IMR-90 (cell line): ENCODE results near the gene SLC6A3. TPM values are rescaled to one million over a fixed set of nuclear protein-coding genes. Genes with fewer than 3 reads are reported as not detected.

Source experiments
- ATAC-seq: fragments of 200-7000 bp; cut with Tn5 transposase; 2 replicates; pipeline ENCODE4 v1.9.1; 2020; ENCODE audit warnings: low read depth, mild to moderate bottlenecking, moderate library complexity
- BruUV-seq: library from RNA; stranded (reverse); fragments of 400-500 nt; replicated peaks from 2 replicates; lab custom pipeline; 2021; lab: Mats Ljungman, UMichigan
- CTCF ChIA-PET: fragments of 300-600 bp; formaldehyde crosslinking; extraction: SDS; loops from one replicate; lab custom pipeline; 2021; ENCODE audit warnings: antibody characterized with exemption; lab: Yijun Ruan, JAX
- POLR2A ChIA-PET: fragments of 300-600 bp; sonication (Branson Sonifier 250); formaldehyde crosslinking; loops from one replicate; lab custom pipeline; 2022; ENCODE audit warnings: antibody characterized with exemption; ENCODE audit not compliant: unreplicated experiment; lab: Charles Lee
- DNase-seq: peaks from one replicate; pipeline ENCODE4 v3.0.0; 2013
- H2AFZ ChIP-seq: replicated peaks from 2 replicates; pipeline ENCODE3; 2013; ENCODE audit warnings: low read length, mild to moderate bottlenecking; ENCODE audit not compliant: poor library complexity
- H2AK5ac ChIP-seq: 2 replicates; pipeline ENCODE4 v1.6.1; 2013; ENCODE audit warnings: low read depth, low read length, inconsistent platforms
- H2AK9ac ChIP-seq: replicated peaks from 2 replicates; pipeline ENCODE3; 2013; ENCODE audit warnings: mild to moderate bottlenecking, low read depth, low read length, moderate library complexity; ENCODE audit not compliant: poor library complexity
- H2BK120ac ChIP-seq: 2 replicates; pipeline ENCODE4 v1.6.1; 2013; ENCODE audit warnings: low read depth, low read length, inconsistent platforms
- H2BK15ac ChIP-seq: 3 replicates; pipeline ENCODE4 v1.6.1; 2013; ENCODE audit warnings: low read depth, low read length, inconsistent platforms
- H2BK20ac ChIP-seq: 2 replicates; pipeline ENCODE4 v1.6.1; 2013; ENCODE audit warnings: low read depth, mild to moderate bottlenecking, inconsistent platforms, low read length, moderate library complexity
- H2BK5ac ChIP-seq: 2 replicates; pipeline ENCODE4 v1.6.1; 2013; ENCODE audit warnings: mild to moderate bottlenecking, low read depth, low read length, inconsistent platforms; ENCODE audit not compliant: poor library complexity, severe bottlenecking
- H3K14ac ChIP-seq: replicated peaks from 2 replicates; pipeline ENCODE4 v1.6.1; 2013; ENCODE audit warnings: low read depth, low read length, inconsistent platforms
- H3K18ac ChIP-seq: 2 replicates; pipeline ENCODE4 v1.6.1; 2013; ENCODE audit warnings: low read depth, low read length, control low read depth
- H3K23ac ChIP-seq: 2 replicates; pipeline ENCODE4 v1.6.1; 2013; ENCODE audit warnings: low read depth, low read length, inconsistent platforms
- H3K27ac ChIP-seq: 2 replicates; pipeline ENCODE4 v1.5.1; 2013; ENCODE audit warnings: mild to moderate bottlenecking, control low read depth, low read length; ENCODE audit not compliant: insufficient read depth
- H3K27me3 ChIP-seq: 2 replicates; pipeline ENCODE4 v1.6.1; 2013; ENCODE audit warnings: low read length; ENCODE audit not compliant: control insufficient read depth, insufficient read depth
- H3K36me3 ChIP-seq: 2 replicates; pipeline ENCODE4 v1.6.1; 2013; ENCODE audit warnings: low read length, mixed read lengths; ENCODE audit not compliant: control insufficient read depth, insufficient read depth
- H3K4ac ChIP-seq: 2 replicates; pipeline ENCODE4 v1.6.1; 2013; ENCODE audit warnings: low read depth, low read length, inconsistent platforms
- H3K4me1 ChIP-seq: 2 replicates; pipeline ENCODE4 v1.6.1; 2013; ENCODE audit warnings: low read length, mixed read lengths; ENCODE audit not compliant: control insufficient read depth, insufficient read depth
- H3K4me2 ChIP-seq: 2 replicates; pipeline ENCODE4 v1.6.1; 2013; ENCODE audit warnings: low read depth, mild to moderate bottlenecking, control low read depth, low read length, moderate library complexity
- H3K4me3 ChIP-seq: 2 replicates; pipeline ENCODE4 v1.5.1; 2013; ENCODE audit warnings: low read depth, mild to moderate bottlenecking, control low read depth, low read length, moderate library complexity; ENCODE audit not compliant: insufficient read depth
- H3K56ac ChIP-seq: 2 replicates; pipeline ENCODE4 v1.6.1; 2013; ENCODE audit warnings: low read length, inconsistent platforms; ENCODE audit not compliant: insufficient read depth; ENCODE audit errors: extremely low read depth
- H3K79me1 ChIP-seq, 2 experiments: 2 replicates each; pipeline ENCODE4 v1.6.1; 2013; ENCODE audit warnings: low read length in 2 of 2, inconsistent platforms in 1 of 2, low read depth in 1 of 2
- H3K9ac ChIP-seq: 2 replicates; pipeline ENCODE4 v1.6.1; 2013; ENCODE audit warnings: low read depth, low read length, control low read depth
- H3K9me1 ChIP-seq: 2 replicates; pipeline ENCODE4 v1.6.1; 2013; ENCODE audit warnings: low read length, inconsistent platforms; ENCODE audit not compliant: insufficient read depth
- H3K9me3 ChIP-seq: 2 replicates; pipeline ENCODE4 v1.6.1; 2013; ENCODE audit warnings: low read length; ENCODE audit not compliant: control insufficient read depth, insufficient read depth
- H4K20me1 ChIP-seq: 2 replicates; pipeline ENCODE4 v1.6.1; 2013; ENCODE audit warnings: low read length, inconsistent platforms; ENCODE audit not compliant: insufficient read depth
- H4K5ac ChIP-seq: 2 replicates; pipeline ENCODE4 v1.6.1; 2013; ENCODE audit warnings: mild to moderate bottlenecking, low read depth, low read length, control low read depth
- H4K8ac ChIP-seq, 2 experiments: 2 replicates each; pipeline ENCODE4 v1.6.1; 2013; ENCODE audit warnings: low read depth in 2 of 2, low read length in 2 of 2, control low read depth in 1 of 2, inconsistent platforms in 1 of 2
- H4K91ac ChIP-seq: 2 replicates; pipeline ENCODE4 v1.6.1; 2013; ENCODE audit warnings: low read depth, low read length, inconsistent platforms; ENCODE audit not compliant: insufficient read depth
- BHLHE40 ChIP-seq: fragments of 150-350 bp; IDR thresholded peaks from 2 replicates; pipeline ENCODE4 v1.6.1; 2016; ENCODE audit warnings: mild to moderate bottlenecking, low read depth, low read length
- CEBPB ChIP-seq: IDR thresholded peaks from 2 replicates; pipeline ENCODE4 v1.6.1; 2012; ENCODE audit warnings: low read depth, low read length, improper control_type of control experiment
- CHD1 ChIP-seq: IDR thresholded peaks from 2 replicates; pipeline ENCODE4 v1.6.1; 2012; ENCODE audit warnings: low read depth, low read length, improper control_type of control experiment
- CTCF ChIP-seq: conservative IDR thresholded peaks from 2 replicates; pipeline ENCODE4 v1.5.1; 2012; ENCODE audit warnings: mild to moderate bottlenecking, low read depth, low read length, improper control_type of control experiment
- ELK1 ChIP-seq: fragments of 150-350 bp; IDR thresholded peaks from 2 replicates; pipeline ENCODE4 v1.6.1; 2016; ENCODE audit warnings: low read depth, mild to moderate bottlenecking, low read length, moderate library complexity, borderline replicate concordance
- FOS ChIP-seq: fragments of 150-350 bp; IDR thresholded peaks from 2 replicates; pipeline ENCODE4 v1.6.1; 2016; ENCODE audit warnings: low read depth, low read length
- MAFK ChIP-seq: IDR thresholded peaks from 2 replicates; pipeline ENCODE4 v1.6.1; 2012; ENCODE audit warnings: low read depth, low read length, improper control_type of control experiment
- MAZ ChIP-seq: IDR thresholded peaks from 2 replicates; pipeline ENCODE4 v1.6.1; 2012; ENCODE audit warnings: low read depth, mild to moderate bottlenecking, low read length, improper control_type of control experiment, moderate library complexity, borderline replicate concordance
- MXI1 ChIP-seq: IDR thresholded peaks from 2 replicates; pipeline ENCODE4 v1.6.1; 2012; ENCODE audit warnings: low read depth, mild to moderate bottlenecking, low read length, moderate library complexity, borderline replicate concordance
- NFE2L2 ChIP-seq: fragments of 150-350 bp; IDR thresholded peaks from 2 replicates; pipeline ENCODE4 v1.6.1; 2016; ENCODE audit warnings: low read depth, mild to moderate bottlenecking, low read length
- POLR2A ChIP-seq: IDR thresholded peaks from 2 replicates; pipeline ENCODE4 v1.6.1; 2012; ENCODE audit warnings: mild to moderate bottlenecking, low read depth, low read length
- RAD21 ChIP-seq: IDR thresholded peaks from 2 replicates; pipeline ENCODE4 v1.6.1; 2012; ENCODE audit warnings: low read length, improper control_type of control experiment
- RCOR1 ChIP-seq: IDR thresholded peaks from 2 replicates; pipeline ENCODE4 v1.6.1; 2012; ENCODE audit warnings: mild to moderate bottlenecking, low read length, improper control_type of control experiment; ENCODE audit not compliant: insufficient replicate concordance
- RFX5 ChIP-seq: IDR thresholded peaks from 2 replicates; pipeline ENCODE4 v1.8.0; 2012; ENCODE audit warnings: low read depth, mild to moderate bottlenecking, low read length, moderate library complexity
- SMC3 ChIP-seq: fragments of 150-350 bp; IDR thresholded peaks from 2 replicates; pipeline ENCODE4 v1.6.1; 2016; ENCODE audit warnings: low read depth, mild to moderate bottlenecking, antibody characterized with exemption, low read length, moderate library complexity
- USF2 ChIP-seq: fragments of 150-350 bp; IDR thresholded peaks from 2 replicates; pipeline ENCODE4 v1.6.1; 2017; ENCODE audit warnings: mild to moderate bottlenecking, antibody characterized with exemption, low read length, low read depth
- WGBS, 2 experiments: methylation state at CpG; one replicate each; pipeline versions ENCODE4 v1.1.5 to v1.1.7; 2013; ENCODE audit warnings: missing lambda C conversion rate in 2 of 2; ENCODE audit not compliant: insufficient read length in 1 of 2; ENCODE audit errors: extremely low coverage in 2 of 2; 5-methylcytosine and 5-hydroxymethylcytosine counted together
- dilution Hi-C: fragments of 300-500 bp; cut with HindIII; formaldehyde crosslinking; loops from one replicate; pipeline ENCODE4 v1.14.3; 2018; ENCODE audit warnings: low sequenced_read_pairs; ENCODE audit not compliant: unreplicated experiment
- in situ Hi-C: fragments of 300-500 bp; cut with MboI; formaldehyde crosslinking; loops from 3 replicates; pipeline ENCODE4 v1.14.3; 2019; ENCODE audit warnings: low sequenced_read_pairs, inconsistent platforms, mixed read lengths
- intact Hi-C: fragments of 100-400 bp; cut with micrococcal nuclease; formaldehyde crosslinking; loops from 2 replicates; pipeline ENCODE4 v1.10.0; 2022
- polyA plus RNA-seq, 3 experiments: library from polyadenylated mRNA; depleted of rRNA; stranded (reverse); fragments of >200 nt; gene quantifications; 2 replicates each; pipeline ENCODE4 v1.2.3, GENCODE V29; 2012; ENCODE audit warnings: low replicate concordance in 1 of 3
- total RNA-seq: library from RNA; depleted of rRNA; stranded (reverse); fragments of >200 nt; gene quantifications from 2 replicates; pipeline ENCODE4 v1.2.3, GENCODE V29; 2012

The SLC6A3 gene
- total and polyA plus RNA-seq, 2 of the 4 experiments (the other 2 are of a cell fraction): not detected

DNA sequence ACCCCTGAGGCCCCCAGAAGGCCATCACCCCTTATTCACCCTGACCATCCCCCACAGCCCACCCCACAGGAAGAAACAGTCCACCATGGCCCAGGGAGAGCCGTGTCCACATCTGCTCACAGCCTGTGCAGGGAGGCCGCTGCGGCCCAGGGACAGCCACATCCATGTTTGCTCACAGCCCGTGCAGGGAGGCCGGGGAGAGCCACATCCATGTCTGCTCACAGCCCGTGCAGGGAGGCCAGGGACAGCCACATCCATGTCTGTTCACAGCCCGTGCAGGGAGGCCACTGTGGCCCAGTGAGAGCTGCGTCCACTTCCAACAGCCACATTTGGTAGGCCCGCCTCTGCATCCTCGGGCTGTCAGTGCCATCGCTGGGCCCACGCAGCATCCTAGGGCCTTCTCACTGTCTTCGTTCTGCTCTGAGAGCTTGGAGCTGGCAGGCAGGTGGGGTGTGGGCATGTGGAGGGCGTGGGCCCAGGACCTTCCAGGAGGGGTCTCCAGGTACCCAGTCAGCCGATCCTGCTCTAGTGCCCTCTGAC, 40.4 kb upstream of the SLC6A3 start:
- dilution Hi-C loops: no loop called here
- peaks cover 7% of the 10 kb centered on the region; the same call in 1 of the 2 replicates for H3K4me1 ChIP-seq
- H3K4ac ChIP-seq: no peak overlapping the region
- H2AFZ ChIP-seq: no peak overlapping the region
- no TSS peak for BruUV-seq
- H3K79me1 ChIP-seq: peaks cover 10 to 13% of the 10 kb centered on the region in 2 experiments
- ATAC-seq (no peak), DNase-seq (no peak)
- H3K18ac ChIP-seq: no peak overlapping the region
- peaks cover 29% of the 10 kb centered on the region for H4K20me1 ChIP-seq
- H2BK20ac ChIP-seq: no peak overlapping the region
- 0 out of 2 replicates have a peak, but pooled peaks cover 2% of the 10 kb centered on the region for H3K9me1 ChIP-seq
- H3K36me3 ChIP-seq: peaks cover 62% of the 10 kb centered on the region
- in situ Hi-C loops: loop anchor here (10.0 kb wide), 1 partner anchor 159 kb away; no protein-coding TSS in a partner anchor
- H2BK5ac ChIP-seq: no peak overlapping the region
- H3K27me3 ChIP-seq: no peaks in the 10 kb centered on the region
- POLR2A ChIA-PET: no interaction called here
- no peak overlapping the region for H2AK5ac ChIP-seq
- H3K14ac ChIP-seq: no peak overlapping the region
- intact Hi-C loops: no loop called here
- TF ChIP-seq SMC3 (no peak), CEBPB (no peak), ELK1 (no peak), POLR2A (no peak), RCOR1 (no peak), FOS (no peak), MAFK (no peak), RFX5 (no peak), NFE2L2 (no peak), CTCF (no peak), MXI1 (no peak), BHLHE40 (no peak), CHD1 (no peak), MAZ (no peak), USF2 (no peak), RAD21 (no peak)
- H3K4me3 ChIP-seq: no peak overlapping the region
- H4K8ac ChIP-seq: no peak overlapping the region
- CTCF ChIA-PET: no interaction called here
- H3K23ac ChIP-seq: no peak overlapping the region
- no peak overlapping the region for H4K91ac ChIP-seq
- no peak overlapping the region for H3K56ac ChIP-seq
- H4K5ac ChIP-seq: no peak overlapping the region
- H3K9me3 ChIP-seq: no peaks in the 10 kb centered on the region
- WGBS, 2 experiments: 88% methylated on average over 8 of the region's 15 CpGs; no CpG with 5 or more reads in 1 of the 2 experiments
- H2AK9ac ChIP-seq: no peak overlapping the region
- no peak overlapping the region for H3K27ac ChIP-seq
- H2BK120ac ChIP-seq: no peak overlapping the region
- no peak overlapping the region for H3K4me2 ChIP-seq
- H3K9ac ChIP-seq: no peak overlapping the region
- H2BK15ac ChIP-seq: no peak overlapping the region
